Caco-2 (cell line): ENCODE data around the gene ZDHHC4. TPM values are rescaled to one million over a fixed set of nuclear protein-coding genes. Genes with fewer than 3 reads are reported as not detected.

ENCODE experiments used
- BruUV-seq: library from RNA; stranded (reverse); fragments of 400-500 nt; replicated peaks from 2 replicates; lab custom pipeline; 2021; lab: Mats Ljungman, UMichigan
- CTCF ChIA-PET: fragments of 300-600 bp; sonication (Branson Sonifier 250); formaldehyde crosslinking; loops from one replicate; lab custom pipeline; 2022; ENCODE audit warnings: antibody characterized with exemption; lab: Charles Lee
- POLR2A ChIA-PET: fragments of 300-600 bp; sonication (Branson Sonifier 250); formaldehyde crosslinking; loops from one replicate; lab custom pipeline; 2022; ENCODE audit warnings: antibody characterized with exemption; lab: Charles Lee
- DNase-seq, 2 experiments: peaks; one replicate each; pipeline versions ENCODE4 v3.0.0 to v3.0.0-alpha.2; 2020 to 2022
- H3K27me3 ChIP-seq: replicated peaks from 2 replicates; pipeline ENCODE4 v1.6.0; 2011; ENCODE audit warnings: low read length; ENCODE audit not compliant: control insufficient read depth, insufficient read depth
- H3K36me3 ChIP-seq: 2 replicates; pipeline ENCODE4 v1.5.1; 2011; ENCODE audit warnings: low read length; ENCODE audit not compliant: control insufficient read depth, insufficient read depth
- H3K4me1 ChIP-seq: fragments of 250-450 bp; sonication (Bioruptor Pico); 2 replicates; pipeline ENCODE4 v1.5.1; 2020; ENCODE audit warnings: mild to moderate bottlenecking
- H3K4me3 ChIP-seq: 2 replicates; pipeline ENCODE4 v1.5.1; 2011; ENCODE audit warnings: low read depth, mild to moderate bottlenecking, control low read depth, low read length
- H3K9me3 ChIP-seq: fragments of 250-450 bp; sonication (Bioruptor Pico); 2 replicates; pipeline ENCODE4 v1.5.1; 2020; ENCODE audit warnings: mild to moderate bottlenecking, moderate library complexity
- H3K27ac Mint-ChIP-seq: one replicate; pipeline ENCODE4 v1.8.0; 2022; ENCODE audit warnings: mixed read lengths; ENCODE audit not compliant: unreplicated experiment
- H3K27me3 Mint-ChIP-seq: one replicate; pipeline ENCODE4 v1.8.0; 2022; ENCODE audit warnings: mixed read lengths; ENCODE audit not compliant: insufficient read depth, unreplicated experiment
- H3K36me3 Mint-ChIP-seq: one replicate; pipeline ENCODE4 v1.8.0; 2022; ENCODE audit warnings: mild to moderate bottlenecking, mixed read lengths; ENCODE audit not compliant: insufficient read depth, unreplicated experiment
- H3K4me1 Mint-ChIP-seq: one replicate; pipeline ENCODE4 v1.8.0; 2022; ENCODE audit warnings: low read depth, mixed read lengths; ENCODE audit not compliant: unreplicated experiment
- H3K4me3 Mint-ChIP-seq: one replicate; pipeline ENCODE4 v1.8.0; 2022; ENCODE audit warnings: mild to moderate bottlenecking, moderate library complexity, mixed read lengths; ENCODE audit not compliant: unreplicated experiment
- H3K9me3 Mint-ChIP-seq: one replicate; pipeline ENCODE4 v1.8.0; 2022; ENCODE audit warnings: mixed read lengths; ENCODE audit not compliant: unreplicated experiment
- intact Hi-C: fragments of 100-400 bp; cut with micrococcal nuclease; formaldehyde crosslinking; loops from one replicate; pipeline ENCODE4 v1.10.0; 2022; ENCODE audit not compliant: unreplicated experiment
- total RNA-seq: library from RNA; stranded (reverse); gene quantifications from 2 replicates; pipeline ENCODE4 v1.2.3, GENCODE V29; 2022
- TF ChIP-seq, protein P1 (sequence below), 2 experiments: fragments of 200-600 bp in 1 of 2; IDR thresholded peaks; 1 replicate in 1 of 2; 2 replicates in 1 of 2; pipeline versions ENCODE4 v1.5.1 to v1.8.0; 2011 to 2022; ENCODE audit warnings: antibody characterized with exemption in 1 of 2, control low read depth in 1 of 2, inconsistent platforms in 1 of 2, low read depth in 1 of 2, low read length in 1 of 2, mild to moderate bottlenecking in 1 of 2, moderate library complexity in 1 of 2; ENCODE audit not compliant: insufficient read depth in 1 of 2, severe bottlenecking in 1 of 2, unreplicated experiment in 1 of 2

The ZDHHC4 gene
- total RNA-seq, 1 experiment from 2014 or later = 78.9 TPM

DNA sequence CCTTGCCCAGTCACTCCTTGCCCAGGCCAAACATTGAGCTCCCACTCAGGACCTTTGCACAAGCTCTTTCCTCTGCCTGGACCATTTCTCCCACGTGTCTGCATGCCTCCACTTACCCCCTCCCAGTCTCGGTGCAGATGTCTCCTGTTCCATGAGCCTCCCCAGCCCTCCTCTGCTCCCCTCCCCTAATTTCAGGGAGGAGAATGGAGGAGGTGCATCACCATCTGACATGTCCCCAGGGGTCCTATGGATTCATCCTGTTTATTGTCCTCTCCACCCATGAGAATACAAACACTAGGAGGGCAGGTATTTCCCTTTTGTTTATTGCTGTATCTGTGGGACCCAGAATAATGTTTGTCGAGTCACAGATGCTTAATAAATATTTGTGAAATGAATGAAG lies 17.4 kb upstream of the ZDHHC4 start:
- no peak overlapping the region for H3K27ac Mint-ChIP-seq
- CTCF ChIA-PET = interaction anchor here (1.4 kb wide), 1 partner anchor 15 kb away, joined by 8 read pairs; no protein-coding TSS in a partner anchor

DNA sequence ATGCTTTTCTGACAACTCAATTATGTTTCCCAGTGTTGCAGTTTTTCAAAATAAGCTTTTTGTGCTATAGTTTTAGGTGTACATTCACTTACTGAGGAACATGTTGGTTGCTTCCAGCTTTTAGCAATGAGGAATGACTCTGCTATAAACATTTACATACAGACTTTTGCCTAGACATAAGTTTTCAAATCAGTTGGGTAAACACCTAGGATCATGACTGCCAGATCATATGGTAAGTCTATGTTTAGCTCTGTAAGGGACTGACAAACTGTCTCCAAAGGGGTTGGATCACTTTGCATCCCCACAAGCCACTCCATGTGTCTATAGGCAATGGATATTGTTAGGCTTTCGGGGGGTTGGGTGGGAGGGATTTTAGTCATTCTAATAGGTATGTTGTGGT lies 15.1 kb upstream of the ZDHHC4 start:
- Mint-ChIP-seq H3K27me3 (peaks cover 3% of the 10 kb centered on the region), H3K4me3 (no peak overlapping the region), H3K36me3 (no peaks in the 10 kb centered on the region), H3K4me1 (no peaks in the 10 kb centered on the region), H3K9me3 (no peaks in the 10 kb centered on the region), H3K27ac (no peak overlapping the region)
- DNase-seq = no peak
- ChIA-PET POLR2A (no interaction called here), CTCF (no interaction called here)
- TF ChIP-seq, protein P1, sequence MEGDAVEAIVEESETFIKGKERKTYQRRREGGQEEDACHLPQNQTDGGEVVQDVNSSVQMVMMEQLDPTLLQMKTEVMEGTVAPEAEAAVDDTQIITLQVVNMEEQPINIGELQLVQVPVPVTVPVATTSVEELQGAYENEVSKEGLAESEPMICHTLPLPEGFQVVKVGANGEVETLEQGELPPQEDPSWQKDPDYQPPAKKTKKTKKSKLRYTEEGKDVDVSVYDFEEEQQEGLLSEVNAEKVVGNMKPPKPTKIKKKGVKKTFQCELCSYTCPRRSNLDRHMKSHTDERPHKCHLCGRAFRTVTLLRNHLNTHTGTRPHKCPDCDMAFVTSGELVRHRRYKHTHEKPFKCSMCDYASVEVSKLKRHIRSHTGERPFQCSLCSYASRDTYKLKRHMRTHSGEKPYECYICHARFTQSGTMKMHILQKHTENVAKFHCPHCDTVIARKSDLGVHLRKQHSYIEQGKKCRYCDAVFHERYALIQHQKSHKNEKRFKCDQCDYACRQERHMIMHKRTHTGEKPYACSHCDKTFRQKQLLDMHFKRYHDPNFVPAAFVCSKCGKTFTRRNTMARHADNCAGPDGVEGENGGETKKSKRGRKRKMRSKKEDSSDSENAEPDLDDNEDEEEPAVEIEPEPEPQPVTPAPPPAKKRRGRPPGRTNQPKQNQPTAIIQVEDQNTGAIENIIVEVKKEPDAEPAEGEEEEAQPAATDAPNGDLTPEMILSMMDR (IDR thresholded peaks at IDR 0.05; ENCODE audit: insufficient read depth in 1 of 2, low read depth in 1 of 2, low read length in 1 of 2, severe bottlenecking in 1 of 2, unreplicated experiment in 1 of 2) = no peak
- Histone ChIP-seq H3K9me3 (no peaks in the 10 kb centered on the region), H3K4me1 (no peaks in the 10 kb centered on the region), H3K4me3 (no peak overlapping the region), H3K27me3 (no peaks in the 10 kb centered on the region), H3K36me3 (no peaks in the 10 kb centered on the region)
- intact Hi-C loops = no loop called here
- no TSS peak for BruUV-seq

More for the DNA sequence above, 17.4 kb upstream of the ZDHHC4 start:
- Mint-ChIP-seq H3K27me3 (peaks cover 3% of the 10 kb centered on the region), H3K4me3 (no peak overlapping the region), H3K4me1 (no peaks in the 10 kb centered on the region), H3K9me3 (no peaks in the 10 kb centered on the region), H3K36me3 (no peaks in the 10 kb centered on the region)
- Histone ChIP-seq H3K27me3 (no peaks in the 10 kb centered on the region), H3K9me3 (no peaks in the 10 kb centered on the region), H3K4me3 (no peak overlapping the region), H3K4me1 (no peaks in the 10 kb centered on the region), H3K36me3 (no peaks in the 10 kb centered on the region)
- POLR2A ChIA-PET = no interaction called here
- intact Hi-C loops = loop anchor here (1.0 kb wide), 1 partner anchor 44 kb away; no protein-coding TSS in a partner anchor
- no peak for DNase-seq
- BruUV-seq = no TSS peak
- TF ChIP-seq, protein P1 (IDR thresholded peaks at IDR 0.05; ENCODE audit: insufficient read depth in 1 of 2, low read depth in 1 of 2, low read length in 1 of 2, severe bottlenecking in 1 of 2, unreplicated experiment in 1 of 2) = no peak

DNA sequence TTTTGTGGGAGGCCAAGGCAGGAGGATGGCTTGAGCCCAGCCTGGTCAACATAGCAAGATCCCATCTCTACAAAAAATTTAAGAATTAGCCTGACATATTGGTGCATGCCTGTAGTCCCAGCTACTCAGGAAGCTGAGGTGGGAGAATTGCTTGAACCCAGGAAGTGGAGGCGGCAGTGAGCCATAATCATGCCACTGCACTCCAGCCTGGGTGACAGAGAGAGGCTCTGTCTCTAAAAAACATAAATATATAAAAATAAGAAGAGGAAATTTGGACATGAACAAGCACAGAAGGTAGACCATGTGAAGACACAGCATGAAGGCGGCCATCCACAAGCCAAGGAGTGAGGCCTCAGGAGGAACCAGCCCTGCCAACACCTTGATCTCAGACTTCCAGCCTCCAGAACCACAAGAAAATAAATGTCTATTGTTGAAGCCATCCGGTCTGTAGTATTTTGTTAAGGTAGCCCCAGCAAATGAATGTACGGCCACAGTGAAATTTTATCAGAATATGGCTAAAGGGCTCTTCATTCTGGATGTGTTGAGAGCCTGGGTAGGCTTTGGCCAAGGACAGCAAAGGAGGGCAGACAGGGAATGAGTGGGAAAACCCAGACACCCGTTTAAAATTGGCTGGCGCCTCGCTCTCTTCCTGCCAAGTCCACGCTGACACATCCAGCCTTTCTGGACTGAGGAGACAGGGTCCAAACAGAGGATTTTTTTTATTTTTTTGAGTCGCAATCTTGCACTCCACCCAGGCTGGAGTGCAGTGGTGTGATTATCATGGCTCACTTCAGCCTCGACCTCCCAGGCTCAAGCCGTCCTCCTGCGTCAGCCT lies 13.1 kb upstream of the ZDHHC4 start:
- Histone ChIP-seq H3K4me3 (no peak overlapping the region), H3K9me3 (no peaks in the 10 kb centered on the region), H3K27me3 (no peaks in the 10 kb centered on the region), H3K4me1 (no peaks in the 10 kb centered on the region), H3K36me3 (no peaks in the 10 kb centered on the region)
- H3K27me3 Mint-ChIP-seq = peaks cover 3% of the 10 kb centered on the region
- no peak overlapping the region for H3K27ac Mint-ChIP-seq
- no peaks in the 10 kb centered on the region for H3K36me3 Mint-ChIP-seq
- no peaks in the 10 kb centered on the region for H3K9me3 Mint-ChIP-seq
- BruUV-seq = no TSS peak
- H3K4me3 Mint-ChIP-seq = no peak overlapping the region
- intact Hi-C loops = no loop called here
- no peaks in the 10 kb centered on the region for H3K4me1 Mint-ChIP-seq
- CTCF ChIA-PET = no interaction called here
- POLR2A ChIA-PET = no interaction called here
- TF ChIP-seq, protein P1 (IDR thresholded peaks at IDR 0.05; ENCODE audit: insufficient read depth in 1 of 2, low read depth in 1 of 2, low read length in 1 of 2, severe bottlenecking in 1 of 2, unreplicated experiment in 1 of 2) = no peak
- no peak for DNase-seq
